ENCODE measurements around the gene TMEM59L. TPM values are rescaled to one million over a fixed set of nuclear protein-coding genes. Genes with fewer than 3 reads are reported as not detected.

TMEM59L gene
- total RNA-seq, 1 experiment from 2014 or later, result 2.4 TPM

DNA sequence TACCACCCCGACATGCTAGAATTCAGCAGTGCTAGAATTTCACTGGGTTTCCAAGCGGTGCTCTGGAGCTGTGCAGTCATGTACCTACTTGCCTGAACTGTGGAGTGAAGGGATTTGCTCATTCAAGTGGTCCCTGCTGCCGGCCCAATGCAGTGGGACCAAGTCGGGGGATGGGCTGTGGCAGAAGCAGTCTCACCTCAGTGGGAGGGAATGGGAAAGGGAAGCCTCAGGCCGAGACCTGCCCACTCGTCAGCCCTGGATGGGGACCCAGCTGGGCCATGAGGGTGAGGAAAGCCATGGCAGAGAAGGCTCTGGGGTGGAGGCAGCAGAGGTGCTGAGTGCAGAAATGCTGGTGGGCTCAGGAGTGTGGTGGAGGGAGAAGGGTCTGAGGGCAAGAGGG, 39.1 kb downstream of the TMEM59L start:
- Histone ChIP-seq H3K4me1 (ENCODE audit: control insufficient read depth, insufficient read depth, low read length) (no peaks in the 10 kb centered on the region), H3K4me3 (ENCODE audit: low read depth in 2 of 2, low read length in 2 of 2) (no peak overlapping the region), H3K9me3 (ENCODE audit: control insufficient read depth, insufficient read depth, low read depth, low read length) (no peaks in the 10 kb centered on the region), H3K36me3 (ENCODE audit: control insufficient read depth, insufficient read depth, low read length) (no peaks in the 10 kb centered on the region), H3K27me3 (ENCODE audit: control insufficient read depth, insufficient read depth, low read length) (no peaks in the 10 kb centered on the region), H3K27ac (ENCODE audit: low read length) (no peak overlapping the region)
- CTCF ChIA-PET, result no interaction called here
- DNase-seq (ENCODE audit: low read depth, low spot score) (no peak), ATAC-seq (0 out of 2 replicates have a peak, but pooled peaks have one; percentile 18)
- BruUV-seq (replicated peaks), result no TSS peak
- no peak for TF ChIP-seq TCF7L2 (IDR thresholded peaks at IDR 0.05; ENCODE audit: low read depth, low read length)
- TF ChIP-seq REST (IDR thresholded peaks at IDR 0.05; ENCODE audit: insufficient read depth in 1 of 2, low read depth in 2 of 2, low read length in 1 of 2), result no peak
- TF ChIP-seq, protein P1, sequence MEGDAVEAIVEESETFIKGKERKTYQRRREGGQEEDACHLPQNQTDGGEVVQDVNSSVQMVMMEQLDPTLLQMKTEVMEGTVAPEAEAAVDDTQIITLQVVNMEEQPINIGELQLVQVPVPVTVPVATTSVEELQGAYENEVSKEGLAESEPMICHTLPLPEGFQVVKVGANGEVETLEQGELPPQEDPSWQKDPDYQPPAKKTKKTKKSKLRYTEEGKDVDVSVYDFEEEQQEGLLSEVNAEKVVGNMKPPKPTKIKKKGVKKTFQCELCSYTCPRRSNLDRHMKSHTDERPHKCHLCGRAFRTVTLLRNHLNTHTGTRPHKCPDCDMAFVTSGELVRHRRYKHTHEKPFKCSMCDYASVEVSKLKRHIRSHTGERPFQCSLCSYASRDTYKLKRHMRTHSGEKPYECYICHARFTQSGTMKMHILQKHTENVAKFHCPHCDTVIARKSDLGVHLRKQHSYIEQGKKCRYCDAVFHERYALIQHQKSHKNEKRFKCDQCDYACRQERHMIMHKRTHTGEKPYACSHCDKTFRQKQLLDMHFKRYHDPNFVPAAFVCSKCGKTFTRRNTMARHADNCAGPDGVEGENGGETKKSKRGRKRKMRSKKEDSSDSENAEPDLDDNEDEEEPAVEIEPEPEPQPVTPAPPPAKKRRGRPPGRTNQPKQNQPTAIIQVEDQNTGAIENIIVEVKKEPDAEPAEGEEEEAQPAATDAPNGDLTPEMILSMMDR (IDR thresholded peaks at IDR 0.05), result no peak
- intact Hi-C loops (cut with micrococcal nuclease; ENCODE audit: unreplicated experiment), result no loop called here
- POLR2A ChIA-PET, result no interaction called here
- in situ Hi-C loops (cut with HindIII; ENCODE audit: low pct_unique_long_range_greater_than_20kb, low sequenced_read_pairs), result no loop called here

- no peaks in the 10 kb centered on the region for H3K9me3 ChIP-seq (ENCODE audit: control insufficient read depth, insufficient read depth, low read depth, low read length)
- no peaks in the 10 kb centered on the region for H3K36me3 ChIP-seq (ENCODE audit: control insufficient read depth, insufficient read depth, low read length)
- ATAC-seq (no peak), DNase-seq (ENCODE audit: low read depth, low spot score) (no peak)
- H3K27me3 ChIP-seq (ENCODE audit: control insufficient read depth, insufficient read depth, low read length), result no peaks in the 10 kb centered on the region
- H3K27ac ChIP-seq (ENCODE audit: low read length), result no peak overlapping the region
- intact Hi-C loops (cut with micrococcal nuclease; ENCODE audit: unreplicated experiment) (no loop called here), in situ Hi-C loops (cut with HindIII; ENCODE audit: low pct_unique_long_range_greater_than_20kb, low sequenced_read_pairs) (no loop called here)
- 0 out of 2 replicates have a peak, but pooled peaks cover 3% of the 10 kb centered on the region for H3K4me1 ChIP-seq (ENCODE audit: control insufficient read depth, insufficient read depth, low read length)
- H3K4me3 ChIP-seq (ENCODE audit: low read depth in 2 of 2, low read length in 2 of 2), result no peak overlapping the region
- CTCF ChIA-PET, result no interaction called here
- no peak for TF ChIP-seq TCF7L2 (IDR thresholded peaks at IDR 0.05; ENCODE audit: low read depth, low read length)
- BruUV-seq (replicated peaks), result no TSS peak
- POLR2A ChIA-PET, result no interaction called here
Observed at GRCh38 chr19:18653853-18654252, 41.2 kb downstream of the TMEM59L start.

DNA sequence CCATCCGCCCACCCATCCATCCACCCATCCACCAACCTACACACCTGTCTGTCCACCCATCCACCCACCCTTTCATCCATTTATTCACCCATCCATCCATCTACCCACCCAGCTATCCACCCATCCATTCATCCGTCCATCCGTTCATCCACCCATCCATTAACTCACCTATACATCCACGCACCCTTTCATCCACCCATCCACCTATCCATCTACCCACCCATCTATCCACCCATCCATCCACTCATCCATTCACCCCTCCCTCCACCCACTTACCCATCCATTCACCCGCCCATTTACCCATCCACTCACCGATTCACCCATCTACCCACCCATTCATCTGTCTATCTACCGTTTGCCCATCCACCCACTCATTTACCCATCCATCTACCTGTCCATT, 41.8 kb downstream of the TMEM59L start:
- intact Hi-C loops (cut with micrococcal nuclease; ENCODE audit: unreplicated experiment), result no loop called here
- BruUV-seq (replicated peaks), result no TSS peak
- Histone ChIP-seq H3K9me3 (ENCODE audit: control insufficient read depth, insufficient read depth, low read depth, low read length) (no peaks in the 10 kb centered on the region), H3K36me3 (ENCODE audit: control insufficient read depth, insufficient read depth, low read length) (no peaks in the 10 kb centered on the region), H3K27ac (ENCODE audit: low read length) (no peak overlapping the region), H3K27me3 (ENCODE audit: control insufficient read depth, insufficient read depth, low read length) (no peaks in the 10 kb centered on the region), H3K4me3 (ENCODE audit: low read depth in 2 of 2, low read length in 2 of 2) (no peak overlapping the region), H3K4me1 (ENCODE audit: control insufficient read depth, insufficient read depth, low read length) (0 out of 2 replicates have a peak, but pooled peaks cover 3% of the 10 kb centered on the region)
- CTCF ChIA-PET, result no interaction called here
- ATAC-seq, result no peak
- in situ Hi-C loops (cut with HindIII; ENCODE audit: low pct_unique_long_range_greater_than_20kb, low sequenced_read_pairs), result no loop called here
- POLR2A ChIA-PET, result no interaction called here
- no peak for TF ChIP-seq SIN3A (IDR thresholded peaks at IDR 0.05; ENCODE audit: borderline replicate concordance, insufficient read depth, low read depth, low read length)
- TF ChIP-seq, protein P1 (IDR thresholded peaks at IDR 0.05), result no peak
- TF ChIP-seq POLR2AphosphoS5 (IDR thresholded peaks at IDR 0.05; ENCODE audit: low read depth, low read length), result no peak
- TF ChIP-seq REST (IDR thresholded peaks at IDR 0.05; ENCODE audit: insufficient read depth in 1 of 2, low read depth in 2 of 2, low read length in 1 of 2), result no peak
- TF ChIP-seq TCF7L2 (IDR thresholded peaks at IDR 0.05; ENCODE audit: low read depth, low read length), result no peak
- DNase-seq (ENCODE audit: low read depth, low spot score), result no peak

Data from Panc1 (cell line).